GM13977 (cell line): Measurements from ENCODE around the gene UXT.
"Not testable (repeated sequence)": the region's sequence is repeated elsewhere in the genome, so short reads cannot be mapped to it uniquely, and the experiment has no call there.

Source experiments
- DNase-seq: peaks from one replicate; pipeline ENCODE4 v3.0.0; 2012; ENCODE audit warnings: low spot score
- CTCF ChIP-seq: IDR thresholded peaks from 2 replicates; pipeline ENCODE4 v1.5.1; 2012; ENCODE audit warnings: mild to moderate bottlenecking, control low read depth; ENCODE audit not compliant: insufficient read depth; ENCODE audit errors: extremely low read depth, missing control alignments
- in situ Hi-C: fragments of 300-500 bp; cut with MboI; formaldehyde crosslinking; loops from one replicate; pipeline ENCODE4 v1.12.0; 2022; ENCODE audit warnings: low sequenced_read_pairs, low pct_unique_long_range_greater_than_20kb, mixed read lengths, inconsistent platforms; ENCODE audit not compliant: unreplicated experiment

UXT gene

GRCh38 chrX:47687263-47687662 lies 28.3 kb upstream of the UXT start:
- no peak for TF ChIP-seq CTCF
- in situ Hi-C loops: no loop called here
- no peak for DNase-seq

GRCh38 chrX:47683829-47684205 lies 24.8 kb upstream of the UXT start:
- in situ Hi-C loops: no loop called here
- no peak for TF ChIP-seq CTCF
- no peak for DNase-seq

GRCh38 chrX:47683184-47683828 lies 24.3 kb upstream of the UXT start:
- TF ChIP-seq CTCF: no peak
- in situ Hi-C loops: no loop called here
- no peak for DNase-seq

- DNase-seq, in situ Hi-C loops: not testable (repeated sequence)
These were observed 17.2 kb upstream of the UXT start for GRCh38 chrX:47675959-47676859.

- no peak for TF ChIP-seq CTCF
- DNase-seq: no peak
- in situ Hi-C loops: no loop called here
These were observed 15.8 kb upstream of the UXT start for GRCh38 chrX:47674776-47675175.

- in situ Hi-C loops, DNase-seq: not testable (repeated sequence)
These were observed 6.8 kb upstream of the UXT start for GRCh38 chrX:47665797-47666196.

- no peak for TF ChIP-seq CTCF
- DNase-seq: no peak
- in situ Hi-C loops: no loop called here
These were observed 5.8 kb upstream of the UXT start for GRCh38 chrX:47664737-47665136.
